ENCODE measurements around the gene ZHX3.

GRCh38 chr20:41274152-41274551, 43.4 kb downstream of the ZHX3 start:
- TF ChIP-seq, protein P1, sequence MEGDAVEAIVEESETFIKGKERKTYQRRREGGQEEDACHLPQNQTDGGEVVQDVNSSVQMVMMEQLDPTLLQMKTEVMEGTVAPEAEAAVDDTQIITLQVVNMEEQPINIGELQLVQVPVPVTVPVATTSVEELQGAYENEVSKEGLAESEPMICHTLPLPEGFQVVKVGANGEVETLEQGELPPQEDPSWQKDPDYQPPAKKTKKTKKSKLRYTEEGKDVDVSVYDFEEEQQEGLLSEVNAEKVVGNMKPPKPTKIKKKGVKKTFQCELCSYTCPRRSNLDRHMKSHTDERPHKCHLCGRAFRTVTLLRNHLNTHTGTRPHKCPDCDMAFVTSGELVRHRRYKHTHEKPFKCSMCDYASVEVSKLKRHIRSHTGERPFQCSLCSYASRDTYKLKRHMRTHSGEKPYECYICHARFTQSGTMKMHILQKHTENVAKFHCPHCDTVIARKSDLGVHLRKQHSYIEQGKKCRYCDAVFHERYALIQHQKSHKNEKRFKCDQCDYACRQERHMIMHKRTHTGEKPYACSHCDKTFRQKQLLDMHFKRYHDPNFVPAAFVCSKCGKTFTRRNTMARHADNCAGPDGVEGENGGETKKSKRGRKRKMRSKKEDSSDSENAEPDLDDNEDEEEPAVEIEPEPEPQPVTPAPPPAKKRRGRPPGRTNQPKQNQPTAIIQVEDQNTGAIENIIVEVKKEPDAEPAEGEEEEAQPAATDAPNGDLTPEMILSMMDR (IDR thresholded peaks at IDR 0.05) = no peak
- no peak for TF ChIP-seq POLR2A (IDR thresholded peaks at IDR 0.05)
